Measurements from ENCODE around the gene WWOX.

DNA sequence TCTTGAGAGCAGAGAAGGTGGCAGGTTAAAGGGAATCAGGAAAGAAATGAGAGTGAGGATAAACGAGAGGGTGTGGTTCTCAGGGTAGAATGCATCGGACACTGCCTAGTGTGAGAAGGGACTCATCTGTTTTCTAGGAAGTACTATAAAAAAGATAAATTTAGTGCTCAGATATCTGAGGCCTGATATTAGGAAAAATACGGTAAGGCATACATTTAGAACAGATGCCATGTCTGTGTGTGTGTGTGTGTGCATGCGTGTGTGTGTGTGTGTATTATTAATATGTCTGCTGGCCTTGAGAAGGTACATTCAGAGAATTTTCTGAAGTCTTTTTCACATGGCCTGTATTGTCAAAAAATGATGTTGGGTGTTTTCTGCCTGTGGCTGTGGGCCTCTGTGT, 1086.3 kb downstream of the WWOX start:
- TF ChIP-seq, protein P1, sequence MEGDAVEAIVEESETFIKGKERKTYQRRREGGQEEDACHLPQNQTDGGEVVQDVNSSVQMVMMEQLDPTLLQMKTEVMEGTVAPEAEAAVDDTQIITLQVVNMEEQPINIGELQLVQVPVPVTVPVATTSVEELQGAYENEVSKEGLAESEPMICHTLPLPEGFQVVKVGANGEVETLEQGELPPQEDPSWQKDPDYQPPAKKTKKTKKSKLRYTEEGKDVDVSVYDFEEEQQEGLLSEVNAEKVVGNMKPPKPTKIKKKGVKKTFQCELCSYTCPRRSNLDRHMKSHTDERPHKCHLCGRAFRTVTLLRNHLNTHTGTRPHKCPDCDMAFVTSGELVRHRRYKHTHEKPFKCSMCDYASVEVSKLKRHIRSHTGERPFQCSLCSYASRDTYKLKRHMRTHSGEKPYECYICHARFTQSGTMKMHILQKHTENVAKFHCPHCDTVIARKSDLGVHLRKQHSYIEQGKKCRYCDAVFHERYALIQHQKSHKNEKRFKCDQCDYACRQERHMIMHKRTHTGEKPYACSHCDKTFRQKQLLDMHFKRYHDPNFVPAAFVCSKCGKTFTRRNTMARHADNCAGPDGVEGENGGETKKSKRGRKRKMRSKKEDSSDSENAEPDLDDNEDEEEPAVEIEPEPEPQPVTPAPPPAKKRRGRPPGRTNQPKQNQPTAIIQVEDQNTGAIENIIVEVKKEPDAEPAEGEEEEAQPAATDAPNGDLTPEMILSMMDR (IDR thresholded peaks at IDR 0.05): no peak
- no peak for TF ChIP-seq POLR2A (IDR thresholded peaks at IDR 0.05)

Data from right lobe of liver (tissue), 4 donors.